HepG2 (cell line): Measurements from ENCODE around the gene CASKIN1. TPM values are rescaled to one million over a fixed set of nuclear protein-coding genes. Genes with fewer than 3 reads are reported as not detected.

Experiments
- ATAD3A ChIP-seq: sonication (generic); formaldehyde crosslinking; IDR thresholded peaks from 2 replicates; pipeline ENCODE4 v1.4.0; 2020; ENCODE audit warnings: missing genetic modification reagents
- ATF7-NPFF ChIP-seq: sonication (generic); formaldehyde crosslinking; IDR thresholded peaks from 2 replicates; pipeline ENCODE4 v1.8.1; 2023; ENCODE audit warnings: mild to moderate bottlenecking, low read depth, missing genetic modification reagents, moderate library complexity
- GATA4 ChIP-seq: sonication (generic); IDR thresholded peaks from 2 replicates; pipeline ENCODE4 v1.6.1; 2016; ENCODE audit warnings: antibody characterized with exemption, low read depth, borderline replicate concordance
- KDM6A ChIP-seq: IDR thresholded peaks from 2 replicates; pipeline ENCODE4 v1.6.1; 2016; ENCODE audit warnings: low read depth
- MIER3 ChIP-seq: IDR thresholded peaks from 2 replicates; pipeline ENCODE4 v1.6.1; 2016; ENCODE audit warnings: missing compliant biosample characterization, borderline replicate concordance
- NCOA5 ChIP-seq: sonication (generic); formaldehyde crosslinking; IDR thresholded peaks from 2 replicates; pipeline ENCODE4 v1.4.0; 2020; ENCODE audit warnings: missing genetic modification reagents
- NR2F1 ChIP-seq, 2 experiments: fragments of 450-650 bp in 1 of 2; formaldehyde crosslinking in 1 of 2; IDR thresholded peaks; 2 replicates each; pipeline versions ENCODE4 v1.5.0 to v1.6.1; 2016 to 2020; ENCODE audit warnings: mild to moderate bottlenecking in 1 of 2, missing compliant biosample characterization in 1 of 2, missing genetic modification reagents in 1 of 2, moderate library complexity in 1 of 2
- REL ChIP-seq: sonication (generic); formaldehyde crosslinking; conservative IDR thresholded peaks from 2 replicates; pipeline ENCODE4 v1.8.0; 2022; ENCODE audit warnings: mild to moderate bottlenecking, missing genetic modification reagents, moderate library complexity
- SIX1 ChIP-seq: sonication (generic); formaldehyde crosslinking; IDR thresholded peaks from 2 replicates; pipeline ENCODE4 v1.4.0; 2020; ENCODE audit warnings: missing genetic modification reagents, borderline replicate concordance
- TEAD3 ChIP-seq: optimal IDR thresholded peaks from 2 replicates; pipeline ENCODE3; 2016; ENCODE audit warnings: borderline replicate concordance
- TP53 ChIP-seq: sonication (generic); formaldehyde crosslinking; conservative IDR thresholded peaks from 2 replicates; pipeline ENCODE4 v1.4.0; 2020; ENCODE audit warnings: missing genetic modification reagents
- ZNF138 ChIP-seq: sonication (generic); formaldehyde crosslinking; IDR thresholded peaks from 2 replicates; pipeline ENCODE4 v1.5.0; 2020; ENCODE audit warnings: mild to moderate bottlenecking, low read depth, missing genetic modification reagents
- ZNF224 ChIP-seq: sonication (generic); formaldehyde crosslinking; IDR thresholded peaks from 2 replicates; pipeline ENCODE4 v1.5.0; 2020; ENCODE audit warnings: mild to moderate bottlenecking, missing genetic modification reagents
- ZNF253 ChIP-seq: sonication (generic); formaldehyde crosslinking; IDR thresholded peaks from 2 replicates; pipeline ENCODE4 v1.8.0; 2022; ENCODE audit warnings: mild to moderate bottlenecking, missing genetic modification reagents, borderline replicate concordance
- ZNF530 ChIP-seq: sonication (generic); formaldehyde crosslinking; IDR thresholded peaks from 2 replicates; pipeline ENCODE4 v1.5.0; 2020; ENCODE audit warnings: low read depth, mild to moderate bottlenecking, missing genetic modification reagents
- ZNF572 ChIP-seq: sonication (generic); formaldehyde crosslinking; IDR thresholded peaks from 2 replicates; pipeline ENCODE4 v1.5.1; 2020; ENCODE audit warnings: mild to moderate bottlenecking, missing genetic modification reagents
- ZNF776 ChIP-seq: sonication (generic); formaldehyde crosslinking; IDR thresholded peaks from 2 replicates; pipeline ENCODE4 v1.4.0; 2020; ENCODE audit warnings: mild to moderate bottlenecking, missing genetic modification reagents
- ZNF841 ChIP-seq: sonication (generic); formaldehyde crosslinking; IDR thresholded peaks from 2 replicates; pipeline ENCODE4 v1.8.1; 2023; ENCODE audit warnings: missing genetic modification reagents, borderline replicate concordance
- ZSCAN31 ChIP-seq: sonication (generic); formaldehyde crosslinking; IDR thresholded peaks from 2 replicates; pipeline ENCODE4 v1.5.0; 2020; ENCODE audit warnings: low read depth, mild to moderate bottlenecking, missing genetic modification reagents
- polyA plus RNA-seq, 8 experiments: library from polyadenylated mRNA; depleted of rRNA in 3 of 8; stranded (reverse) in 7 of 8; unstranded in 1 of 8; fragments of >200 nt; fragmentation: Illumina TruSeq in 4 of 8; extraction: Trizol in 4 of 8; gene quantifications; 2 replicates each; pipeline versions ENCODE4 v1.2.1 to v1.2.3, GENCODE V29; 2011 to 2016; ENCODE audit warnings: low read depth in 4 of 8, missing spikeins in 1 of 8, mixed read lengths in 1 of 8; ENCODE audit not compliant: insufficient read depth in 1 of 8
- total RNA-seq, 5 experiments: library from RNA; depleted of rRNA; stranded (reverse); fragments of >200 nt; fragmentation: Illumina TruSeq; extraction: Trizol; gene quantifications; 2 replicates each; pipeline ENCODE4 v1.2.3, GENCODE V29; 2016; ENCODE audit warnings: low read depth in 1 of 5
- TF ChIP-seq, protein P1 (sequence below): sonication (generic); formaldehyde crosslinking; IDR thresholded peaks from 2 replicates; pipeline ENCODE4 v1.4.0; 2020; ENCODE audit warnings: mild to moderate bottlenecking, low read depth, missing genetic modification reagents
- TF ChIP-seq, protein P2 (sequence below): sonication (generic); formaldehyde crosslinking; IDR thresholded peaks from 2 replicates; pipeline ENCODE4 v1.5.0; 2020; ENCODE audit warnings: mild to moderate bottlenecking, missing genetic modification reagents, borderline replicate concordance

The CASKIN1 gene
- total and polyA plus RNA-seq, 2 of the 13 experiments (the other 11 are each of a cell fraction or from before 2014, with no cell fraction given) = 1.2 to 2.2 TPM

DNA sequence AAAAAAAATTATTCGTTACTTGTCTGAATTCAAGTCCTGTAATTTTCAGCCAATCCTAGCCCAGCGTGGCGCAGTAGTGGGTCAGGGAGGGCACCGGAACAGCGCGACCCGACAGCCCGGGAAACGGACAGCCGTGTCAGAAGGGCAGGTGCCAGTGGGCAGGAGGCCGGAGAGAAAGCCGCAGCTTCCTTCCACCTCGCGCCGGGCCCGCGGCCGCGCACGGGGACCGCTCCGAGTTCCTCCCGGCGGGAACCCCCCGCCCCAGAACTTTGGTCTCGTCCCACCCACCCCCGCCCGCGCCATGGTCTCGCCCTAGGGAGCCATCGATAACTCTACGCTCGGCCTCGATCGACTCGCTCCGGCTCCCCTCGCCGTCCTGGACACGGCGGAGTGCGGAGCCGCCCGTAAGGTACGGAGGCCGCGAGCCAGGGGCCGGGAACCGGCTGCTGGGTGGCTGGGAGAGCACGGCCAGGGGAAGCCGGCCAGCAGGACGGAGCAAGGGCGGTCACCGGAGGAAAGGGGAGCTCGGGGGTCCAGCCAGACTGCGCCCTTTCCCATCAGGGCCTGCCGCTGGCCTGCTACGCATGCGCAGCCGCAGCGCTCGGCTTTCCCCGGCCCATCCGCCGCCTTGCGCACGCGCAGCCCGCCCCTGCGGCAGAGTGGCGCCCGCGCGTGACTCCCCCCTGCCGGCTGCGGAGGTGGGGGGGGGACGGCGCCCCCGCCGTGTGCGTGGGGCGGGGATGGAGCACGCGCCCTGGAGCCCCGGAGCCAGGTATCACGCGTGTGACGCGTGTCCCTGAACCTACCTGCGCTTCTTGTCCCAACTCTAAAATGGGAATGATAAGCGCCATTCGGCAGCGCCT, 8.9 kb upstream of the CASKIN1 start, which contains the start of gene MLST8 (continued):
- TF ChIP-seq, protein P1, sequence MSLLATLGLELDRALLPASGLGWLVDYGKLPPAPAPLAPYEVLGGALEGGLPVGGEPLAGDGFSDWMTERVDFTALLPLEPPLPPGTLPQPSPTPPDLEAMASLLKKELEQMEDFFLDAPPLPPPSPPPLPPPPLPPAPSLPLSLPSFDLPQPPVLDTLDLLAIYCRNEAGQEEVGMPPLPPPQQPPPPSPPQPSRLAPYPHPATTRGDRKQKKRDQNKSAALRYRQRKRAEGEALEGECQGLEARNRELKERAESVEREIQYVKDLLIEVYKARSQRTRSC (CRISPR knock-in tag) = no peak
- no peak for TF ChIP-seq NR2F1 (CRISPR knock-in tag; IDR thresholded peaks at IDR 0.05)
- TF ChIP-seq ATF7-NPFF (CRISPR knock-in tag) = 0 out of 2 replicates have a peak, but pooled peaks have one; percentile 65
- TF ChIP-seq ZNF776 (CRISPR knock-in tag) = peak; percentile 90
- no peak for TF ChIP-seq TEAD3 (CRISPR knock-in tag)
- no peak for TF ChIP-seq SIX1 (CRISPR knock-in tag)
- TF ChIP-seq REL (CRISPR knock-in tag) = 0 out of 2 replicates have a peak, but pooled peaks have one; percentile 27
- no peak; the same call in 1 of the 2 replicates for TF ChIP-seq GATA4
- peak; percentile 55 for TF ChIP-seq ZNF224 (CRISPR knock-in tag)
- no peak for TF ChIP-seq ATAD3A (CRISPR knock-in tag)
- TF ChIP-seq MIER3 (CRISPR knock-in tag) = peak; percentile 70; the same call in 1 of the 2 replicates
- TF ChIP-seq ZNF841 (CRISPR knock-in tag) = no peak
- TF ChIP-seq KDM6A (CRISPR knock-in tag) = no peak
- TF ChIP-seq NCOA5 (CRISPR knock-in tag) = no peak
- 0 out of 2 replicates have a peak, but pooled peaks have one; percentile 61 for TF ChIP-seq ZSCAN31 (CRISPR knock-in tag)
- TF ChIP-seq ZNF138 (CRISPR knock-in tag) = 0 out of 2 replicates have a peak, but pooled peaks have one; percentile 15
- no peak for TF ChIP-seq TP53 (CRISPR knock-in tag)
- no peak for TF ChIP-seq ZNF253
- no peak for TF ChIP-seq ZNF530
- TF ChIP-seq ZNF572 (CRISPR knock-in tag) = no peak
- TF ChIP-seq, protein P2, sequence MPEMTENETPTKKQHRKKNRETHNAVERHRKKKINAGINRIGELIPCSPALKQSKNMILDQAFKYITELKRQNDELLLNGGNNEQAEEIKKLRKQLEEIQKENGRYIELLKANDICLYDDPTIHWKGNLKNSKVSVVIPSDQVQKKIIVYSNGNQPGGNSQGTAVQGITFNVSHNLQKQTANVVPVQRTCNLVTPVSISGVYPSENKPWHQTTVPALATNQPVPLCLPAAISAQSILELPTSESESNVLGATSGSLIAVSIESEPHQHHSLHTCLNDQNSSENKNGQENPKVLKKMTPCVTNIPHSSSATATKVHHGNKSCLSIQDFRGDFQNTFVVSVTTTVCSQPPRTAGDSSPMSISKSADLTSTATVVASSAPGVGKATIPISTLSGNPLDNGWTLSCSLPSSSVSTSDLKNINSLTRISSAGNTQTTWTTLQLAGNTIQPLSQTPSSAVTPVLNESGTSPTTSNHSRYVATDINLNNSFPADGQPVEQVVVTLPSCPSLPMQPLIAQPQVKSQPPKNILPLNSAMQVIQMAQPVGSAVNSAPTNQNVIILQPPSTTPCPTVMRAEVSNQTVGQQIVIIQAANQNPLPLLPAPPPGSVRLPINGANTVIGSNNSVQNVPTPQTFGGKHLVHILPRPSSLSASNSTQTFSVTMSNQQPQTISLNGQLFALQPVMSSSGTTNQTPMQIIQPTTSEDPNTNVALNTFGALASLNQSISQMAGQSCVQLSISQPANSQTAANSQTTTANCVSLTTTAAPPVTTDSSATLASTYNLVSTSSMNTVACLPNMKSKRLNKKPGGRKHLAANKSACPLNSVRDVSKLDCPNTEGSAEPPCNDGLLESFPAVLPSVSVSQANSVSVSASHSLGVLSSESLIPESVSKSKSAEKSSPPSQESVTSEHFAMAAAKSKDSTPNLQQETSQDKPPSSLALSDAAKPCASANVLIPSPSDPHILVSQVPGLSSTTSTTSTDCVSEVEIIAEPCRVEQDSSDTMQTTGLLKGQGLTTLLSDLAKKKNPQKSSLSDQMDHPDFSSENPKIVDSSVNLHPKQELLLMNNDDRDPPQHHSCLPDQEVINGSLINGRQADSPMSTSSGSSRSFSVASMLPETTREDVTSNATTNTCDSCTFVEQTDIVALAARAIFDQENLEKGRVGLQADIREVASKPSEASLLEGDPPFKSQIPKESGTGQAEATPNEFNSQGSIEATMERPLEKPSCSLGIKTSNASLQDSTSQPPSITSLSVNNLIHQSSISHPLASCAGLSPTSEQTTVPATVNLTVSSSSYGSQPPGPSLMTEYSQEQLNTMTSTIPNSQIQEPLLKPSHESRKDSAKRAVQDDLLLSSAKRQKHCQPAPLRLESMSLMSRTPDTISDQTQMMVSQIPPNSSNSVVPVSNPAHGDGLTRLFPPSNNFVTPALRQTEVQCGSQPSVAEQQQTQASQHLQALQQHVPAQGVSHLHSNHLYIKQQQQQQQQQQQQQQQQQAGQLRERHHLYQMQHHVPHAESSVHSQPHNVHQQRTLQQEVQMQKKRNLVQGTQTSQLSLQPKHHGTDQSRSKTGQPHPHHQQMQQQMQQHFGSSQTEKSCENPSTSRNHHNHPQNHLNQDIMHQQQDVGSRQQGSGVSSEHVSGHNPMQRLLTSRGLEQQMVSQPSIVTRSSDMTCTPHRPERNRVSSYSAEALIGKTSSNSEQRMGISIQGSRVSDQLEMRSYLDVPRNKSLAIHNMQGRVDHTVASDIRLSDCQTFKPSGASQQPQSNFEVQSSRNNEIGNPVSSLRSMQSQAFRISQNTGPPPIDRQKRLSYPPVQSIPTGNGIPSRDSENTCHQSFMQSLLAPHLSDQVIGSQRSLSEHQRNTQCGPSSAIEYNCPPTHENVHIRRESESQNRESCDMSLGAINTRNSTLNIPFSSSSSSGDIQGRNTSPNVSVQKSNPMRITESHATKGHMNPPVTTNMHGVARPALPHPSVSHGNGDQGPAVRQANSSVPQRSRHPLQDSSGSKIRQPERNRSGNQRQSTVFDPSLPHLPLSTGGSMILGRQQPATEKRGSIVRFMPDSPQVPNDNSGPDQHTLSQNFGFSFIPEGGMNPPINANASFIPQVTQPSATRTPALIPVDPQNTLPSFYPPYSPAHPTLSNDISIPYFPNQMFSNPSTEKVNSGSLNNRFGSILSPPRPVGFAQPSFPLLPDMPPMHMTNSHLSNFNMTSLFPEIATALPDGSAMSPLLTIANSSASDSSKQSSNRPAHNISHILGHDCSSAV (CRISPR knock-in tag) = no peak
